ENCODE data around the gene SOX11. TPM values are rescaled to one million over a fixed set of nuclear protein-coding genes. Genes with fewer than 3 reads are reported as not detected.

Gene SOX11
- total RNA-seq, 6 experiments from 2014 or later: not detected

DNA sequence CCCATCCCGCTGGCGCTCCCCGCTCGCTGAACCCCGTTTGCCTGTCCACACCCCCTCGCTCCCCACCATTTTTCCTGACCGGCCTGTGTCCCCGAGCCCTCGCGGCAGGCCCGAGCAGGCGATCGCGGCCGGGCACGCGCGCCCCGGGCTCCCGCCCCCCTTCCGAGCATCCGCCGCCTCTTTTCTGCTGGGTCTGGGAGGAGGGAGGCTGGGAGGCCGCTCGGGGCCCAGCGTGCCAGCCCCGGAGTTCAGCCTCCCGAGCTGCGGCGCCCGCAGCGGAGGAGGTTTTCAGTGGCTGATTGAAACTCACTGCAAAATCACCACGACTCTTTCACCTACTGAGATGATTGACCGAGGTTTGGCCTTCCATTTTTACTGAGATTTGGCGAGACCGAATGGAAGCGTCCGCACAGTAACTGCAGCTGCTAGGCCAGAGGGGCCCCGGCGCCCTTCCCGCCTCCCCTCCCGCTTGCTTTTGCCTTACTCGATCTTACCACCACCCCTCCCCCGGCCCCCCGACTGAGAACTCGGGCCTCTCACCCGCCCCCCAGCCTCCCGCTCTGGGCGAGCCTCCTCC lies 4.8 kb downstream of the SOX11 start:
- H3K27me3 ChIP-seq: peaks cover 0 to 26% of the 10 kb centered on the region in 2 donors
- H3K4me3 ChIP-seq: peak overlapping the region in 1 of 3 donors; percentile 2
- H3K27ac ChIP-seq: no peak overlapping the region
- DNase-seq: no peak
- no peak for ATAC-seq
- peaks cover 0 to 17% (median 0%) of the 10 kb centered on the region in 4 donors for H3K4me1 ChIP-seq
- 5% methylated on average over 13 of the region's 49 CpGs for WGBS (ENCODE audit: insufficient coverage, low coverage, low lambda C conversion rate, missing lambda C conversion rate)
- intact Hi-C loops (cut with DNase I): no loop called here
- TF ChIP-seq POLR2A (IDR thresholded peaks at IDR 0.05): no peak
- TF ChIP-seq, protein P1, sequence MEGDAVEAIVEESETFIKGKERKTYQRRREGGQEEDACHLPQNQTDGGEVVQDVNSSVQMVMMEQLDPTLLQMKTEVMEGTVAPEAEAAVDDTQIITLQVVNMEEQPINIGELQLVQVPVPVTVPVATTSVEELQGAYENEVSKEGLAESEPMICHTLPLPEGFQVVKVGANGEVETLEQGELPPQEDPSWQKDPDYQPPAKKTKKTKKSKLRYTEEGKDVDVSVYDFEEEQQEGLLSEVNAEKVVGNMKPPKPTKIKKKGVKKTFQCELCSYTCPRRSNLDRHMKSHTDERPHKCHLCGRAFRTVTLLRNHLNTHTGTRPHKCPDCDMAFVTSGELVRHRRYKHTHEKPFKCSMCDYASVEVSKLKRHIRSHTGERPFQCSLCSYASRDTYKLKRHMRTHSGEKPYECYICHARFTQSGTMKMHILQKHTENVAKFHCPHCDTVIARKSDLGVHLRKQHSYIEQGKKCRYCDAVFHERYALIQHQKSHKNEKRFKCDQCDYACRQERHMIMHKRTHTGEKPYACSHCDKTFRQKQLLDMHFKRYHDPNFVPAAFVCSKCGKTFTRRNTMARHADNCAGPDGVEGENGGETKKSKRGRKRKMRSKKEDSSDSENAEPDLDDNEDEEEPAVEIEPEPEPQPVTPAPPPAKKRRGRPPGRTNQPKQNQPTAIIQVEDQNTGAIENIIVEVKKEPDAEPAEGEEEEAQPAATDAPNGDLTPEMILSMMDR (IDR thresholded peaks at IDR 0.05): no peak
- no peaks in the 10 kb centered on the region for H3K9me3 ChIP-seq
- no peaks in the 10 kb centered on the region for H3K36me3 ChIP-seq

DNA sequence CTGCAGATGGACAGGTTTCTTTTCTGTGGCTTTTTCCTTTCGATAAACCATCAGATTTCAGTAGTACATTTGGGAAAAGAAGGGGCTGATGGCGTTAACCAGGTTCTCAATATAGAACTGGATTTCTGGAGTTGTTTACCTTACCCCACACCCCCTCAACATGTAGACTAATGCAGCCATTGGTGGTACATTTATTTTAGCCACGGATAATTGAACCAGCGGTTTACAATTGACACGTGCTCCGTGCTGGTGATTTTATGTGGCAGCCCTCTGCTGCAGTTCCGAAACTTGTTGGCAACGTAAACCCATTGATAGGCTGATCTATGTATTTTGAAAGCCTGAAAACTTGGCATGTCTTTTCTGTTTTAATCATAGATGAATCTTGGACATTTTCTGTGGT lies 5.4 kb downstream of the SOX11 start:
- TF ChIP-seq POLR2A (IDR thresholded peaks at IDR 0.05): no peak
- H3K9me3 ChIP-seq: no peaks in the 10 kb centered on the region
- no peaks in the 10 kb centered on the region for H3K36me3 ChIP-seq
- DNase-seq (no peak), ATAC-seq (no peak)
- intact Hi-C loops (cut with DNase I): no loop called here
- WGBS (ENCODE audit: insufficient coverage, low coverage, low lambda C conversion rate, missing lambda C conversion rate): 22% methylated on average over 8 of the region's 8 CpGs
- no peak overlapping the region for H3K27ac ChIP-seq
- H3K4me3 ChIP-seq: no peak overlapping the region
- H3K27me3 ChIP-seq: peaks cover 0 to 23% of the 10 kb centered on the region in 2 donors
- peaks cover 0 to 16% (median 0%) of the 10 kb centered on the region in 4 donors for H3K4me1 ChIP-seq

DNA sequence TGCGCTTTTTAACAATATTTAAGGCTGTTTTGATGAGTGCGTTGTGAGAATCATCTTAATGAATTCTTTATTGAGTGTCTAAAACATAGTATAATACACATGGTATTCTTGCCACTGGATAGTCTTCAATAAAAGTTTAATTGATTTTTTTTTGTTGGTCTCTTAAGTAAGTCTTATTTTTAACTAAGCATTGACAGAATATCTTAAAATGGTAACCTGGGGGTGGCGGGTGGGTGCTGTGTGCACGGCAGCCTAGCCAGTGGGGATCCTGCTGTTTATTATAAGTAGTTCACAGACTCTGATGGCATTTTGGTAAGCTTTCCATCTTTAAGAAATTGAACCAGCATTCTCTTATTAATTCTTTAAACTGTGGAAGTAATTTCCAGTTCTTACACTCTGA lies 6.0 kb downstream of the SOX11 start:
- no peak overlapping the region for H3K4me3 ChIP-seq
- ATAC-seq (no peak), DNase-seq (no peak)
- 45% methylated on average over 4 of the region's 4 CpGs for WGBS (ENCODE audit: insufficient coverage, low coverage, low lambda C conversion rate, missing lambda C conversion rate)
- TF ChIP-seq POLR2A (IDR thresholded peaks at IDR 0.05): no peak
- TF ChIP-seq, protein P1 (IDR thresholded peaks at IDR 0.05): no peak
- peaks cover 0 to 17% of the 10 kb centered on the region in 2 donors for H3K27me3 ChIP-seq
- no peaks in the 10 kb centered on the region for H3K36me3 ChIP-seq
- peaks cover 0 to 16% (median 0%) of the 10 kb centered on the region in 4 donors for H3K4me1 ChIP-seq
- H3K9me3 ChIP-seq: no peaks in the 10 kb centered on the region
- intact Hi-C loops (cut with DNase I): no loop called here
- no peak overlapping the region for H3K27ac ChIP-seq

DNA sequence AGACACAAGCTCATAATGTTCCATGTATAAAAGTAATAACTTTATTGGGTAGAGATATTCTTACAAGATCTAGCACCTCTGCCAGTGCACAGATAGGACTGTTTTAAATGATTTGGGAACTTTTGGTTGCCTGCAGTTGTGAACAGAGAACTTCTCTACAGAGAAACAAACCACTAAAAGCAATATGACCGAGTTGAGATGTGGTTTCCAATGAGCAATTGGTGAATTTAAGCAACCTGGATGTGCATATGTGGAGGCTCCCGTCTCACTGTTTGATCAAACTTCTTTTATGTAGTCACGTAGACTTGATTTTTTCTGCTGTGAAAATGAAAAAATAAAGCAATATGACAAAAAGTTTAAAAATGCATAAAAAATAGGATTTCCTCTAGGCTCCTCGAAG lies 7.8 kb downstream of the SOX11 start:
- DNase-seq: no peak
- H3K36me3 ChIP-seq: no peaks in the 10 kb centered on the region
- no peak for ATAC-seq
- no peak overlapping the region for H3K4me3 ChIP-seq
- H3K27ac ChIP-seq: no peak overlapping the region
- H3K4me1 ChIP-seq: peaks cover 0 to 12% (median 0%) of the 10 kb centered on the region in 4 donors
- TF ChIP-seq, protein P1 (IDR thresholded peaks at IDR 0.05): no peak
- no peak for TF ChIP-seq POLR2A (IDR thresholded peaks at IDR 0.05)
- no peaks in the 10 kb centered on the region for H3K9me3 ChIP-seq
- H3K27me3 ChIP-seq: peaks cover 0 to 7% of the 10 kb centered on the region in 2 donors
- intact Hi-C loops (cut with DNase I): no loop called here
- 47% methylated on average over 4 of the region's 4 CpGs for WGBS (ENCODE audit: insufficient coverage, low coverage, low lambda C conversion rate, missing lambda C conversion rate)

DNA sequence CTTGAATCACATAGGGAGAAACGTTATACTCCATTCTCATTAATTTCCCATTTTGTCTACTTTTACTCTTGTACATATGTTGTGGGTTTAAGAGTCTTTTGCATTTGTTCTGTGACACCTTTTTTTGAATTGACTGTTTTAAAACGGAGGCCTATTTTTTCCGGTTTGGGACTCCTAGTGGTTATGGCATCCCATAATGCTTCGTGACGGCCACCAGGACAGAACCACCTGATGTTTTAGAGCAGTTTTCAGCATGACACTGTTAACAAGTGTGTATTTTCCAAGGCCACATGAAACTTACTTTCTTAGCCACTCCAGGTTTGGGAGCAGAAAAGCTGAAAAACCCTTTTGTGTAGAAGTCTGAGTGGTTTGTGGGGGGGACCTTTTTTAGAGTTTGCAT lies 8.4 kb downstream of the SOX11 start:
- TF ChIP-seq, protein P1 (IDR thresholded peaks at IDR 0.05): no peak
- TF ChIP-seq POLR2A (IDR thresholded peaks at IDR 0.05): no peak

More for the DNA sequence above, 8.4 kb downstream of the SOX11 start:
- Histone ChIP-seq H3K27ac (no peak overlapping the region), H3K27me3 (peaks cover 0 to 7% of the 10 kb centered on the region in 2 donors), H3K4me1 (peaks cover 0 to 12% (median 0%) of the 10 kb centered on the region in 4 donors), H3K36me3 (no peaks in the 10 kb centered on the region), H3K9me3 (no peaks in the 10 kb centered on the region), H3K4me3 (no peak overlapping the region)
- WGBS (ENCODE audit: insufficient coverage, low coverage, low lambda C conversion rate, missing lambda C conversion rate): 52% methylated on average over 5 of the region's 5 CpGs
- DNase-seq (no peak), ATAC-seq (no peak)
- intact Hi-C loops (cut with DNase I): no loop called here

Measured in right lobe of liver (tissue), 6 donors.